HG03135 (cell line): ENCODE data around the gene MYOZ1.
A peak's percentile ranks its signal among the peaks of the same experiment; 100 is the strongest.
"Not testable (repeated sequence)": the region's sequence is repeated elsewhere in the genome, so short reads cannot be mapped to it uniquely, and the experiment has no call there.

Experiments
- ATAC-seq: cut with Tn5 transposase; IDR thresholded peaks from one replicate; pipeline ENCODE4 v1.9.1; 2021; ENCODE audit warnings: mild to moderate bottlenecking, moderate library complexity; ENCODE audit not compliant: unreplicated experiment

The MYOZ1 gene

DNA sequence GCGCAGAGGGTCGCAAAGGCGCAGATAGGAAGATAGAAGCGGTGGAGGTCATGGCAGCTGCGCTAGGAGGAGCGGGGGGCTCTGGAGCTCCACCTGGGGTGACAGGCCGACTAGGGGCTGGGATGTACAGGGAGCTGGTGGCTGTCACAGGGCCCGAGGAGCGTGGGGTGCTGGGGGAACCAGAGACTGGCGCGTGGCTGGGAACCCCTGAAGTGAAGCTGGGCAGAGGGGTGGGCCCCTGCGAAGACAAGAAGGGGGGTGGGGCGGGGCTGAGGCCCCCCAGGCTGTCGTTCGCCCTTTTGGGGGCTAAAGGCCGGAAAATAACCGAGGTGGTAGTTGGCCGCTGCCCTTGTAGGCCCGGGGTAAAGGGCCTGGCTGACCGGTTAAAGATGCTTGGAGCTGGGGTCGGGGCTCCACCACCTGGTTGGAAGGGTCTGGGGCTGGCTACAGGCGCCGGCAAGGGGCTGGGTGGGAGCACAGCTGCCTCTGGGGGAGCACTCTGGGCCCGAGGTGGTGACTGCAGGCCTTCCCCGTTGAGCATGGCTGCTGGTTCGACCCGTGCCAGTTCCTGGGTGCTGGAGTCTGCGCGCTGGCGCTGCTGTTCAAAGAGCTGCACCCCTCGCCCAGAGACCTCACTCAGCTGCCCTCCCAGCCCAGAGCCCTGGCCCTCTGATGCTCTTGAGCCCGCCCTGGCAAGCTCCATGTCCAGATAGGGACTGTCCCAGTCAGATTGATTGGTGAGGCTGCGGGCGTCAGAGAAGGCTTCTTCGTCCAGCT lies 6.8 kb upstream of the MYOZ1 start:
- no peak for ATAC-seq

DNA sequence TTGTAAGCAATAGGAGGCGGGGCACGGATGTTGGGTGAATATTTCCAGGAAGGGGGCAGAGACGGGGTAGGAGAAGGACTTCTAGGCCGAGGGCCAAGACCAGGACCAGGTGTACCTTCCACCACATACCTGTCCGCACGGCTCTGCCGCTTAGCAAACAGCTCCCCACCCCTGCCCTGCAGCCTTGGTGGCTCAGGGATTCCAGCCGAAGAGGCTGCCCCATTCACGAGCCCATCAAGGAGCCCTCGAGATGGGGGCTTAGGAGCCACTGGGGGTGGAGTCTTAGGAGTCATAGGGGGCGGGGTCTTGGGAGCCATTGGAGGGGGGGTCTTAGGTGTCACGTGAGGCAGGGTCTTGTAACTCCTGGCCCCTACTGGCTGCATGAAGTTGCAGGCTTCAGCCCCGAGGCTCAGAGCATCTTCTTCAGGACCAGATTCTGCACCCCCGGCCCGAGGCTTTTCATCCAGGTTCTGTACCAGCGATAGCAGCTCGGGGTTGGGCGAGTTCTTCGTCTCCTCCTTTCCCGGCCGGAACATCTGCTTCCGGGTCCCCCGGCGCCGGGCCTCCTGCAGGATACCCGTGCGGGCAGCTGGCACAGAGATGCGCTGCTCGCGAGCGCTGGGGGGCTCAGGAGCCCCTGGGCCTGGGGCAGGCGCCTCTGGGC lies 6.1 kb upstream of the MYOZ1 start:
- no peak for ATAC-seq

DNA sequence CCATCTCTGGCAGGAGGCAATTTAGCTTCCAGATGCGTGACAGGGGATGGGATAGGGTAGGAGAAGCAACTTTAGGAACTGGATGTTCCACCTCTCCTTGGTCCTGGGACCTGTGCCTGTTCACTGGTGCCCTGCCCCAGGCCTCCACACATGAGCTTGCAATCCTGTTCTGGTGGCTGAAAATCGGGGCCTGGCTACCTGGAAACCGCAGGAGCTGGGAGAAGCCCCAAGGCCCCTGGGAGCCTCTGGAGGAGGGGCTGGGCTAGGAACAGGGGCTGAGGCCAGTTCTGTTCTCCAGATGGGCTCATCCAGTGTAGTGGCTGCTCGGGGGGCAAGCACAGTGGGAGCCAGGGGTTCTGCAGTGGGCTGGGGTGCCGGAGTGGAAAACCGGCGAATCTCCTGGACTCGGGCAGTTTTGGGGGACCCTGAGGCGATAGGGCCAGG lies 5.3 kb upstream of the MYOZ1 start:
- no peak for ATAC-seq

DNA sequence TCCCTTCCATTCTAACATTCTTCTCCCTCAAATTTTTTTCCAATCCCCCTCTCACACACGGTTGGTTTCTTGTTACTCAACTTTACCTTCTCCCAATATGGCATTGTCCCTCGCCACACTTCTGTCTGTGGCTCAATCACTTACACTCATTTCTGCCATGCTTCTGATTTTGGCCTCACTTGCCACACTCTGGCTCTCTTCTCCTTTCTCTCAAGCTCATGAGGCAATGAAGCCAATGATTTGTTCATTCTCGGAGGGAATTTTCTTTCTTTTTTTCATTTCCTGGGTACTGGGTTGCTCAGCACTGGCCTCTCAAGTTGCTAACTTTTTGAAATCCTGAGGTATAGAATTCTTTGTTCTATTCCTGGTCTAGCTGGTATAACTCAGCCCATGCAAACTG lies 4.0 kb upstream of the MYOZ1 start:
- ATAC-seq = no peak

DNA sequence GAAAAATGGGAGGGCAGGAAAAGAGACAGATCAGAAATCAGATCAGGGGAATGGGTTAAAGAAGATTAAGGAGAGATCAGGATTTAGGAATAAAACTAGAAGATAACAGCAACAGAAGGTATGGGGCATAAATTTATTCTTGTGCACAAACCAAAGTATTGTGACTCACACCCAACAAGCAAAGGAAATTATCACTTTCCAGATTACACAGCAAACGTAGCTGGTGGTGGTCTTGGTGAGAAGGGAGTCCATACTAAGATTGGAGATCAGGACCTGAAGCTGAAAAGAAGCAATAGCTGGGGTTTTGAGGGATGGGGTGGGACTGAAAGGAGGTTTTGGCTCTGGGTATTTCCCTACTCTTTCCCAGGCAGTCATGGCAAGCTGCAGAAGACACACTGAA lies 3.5 kb upstream of the MYOZ1 start:
- no peak for ATAC-seq

DNA sequence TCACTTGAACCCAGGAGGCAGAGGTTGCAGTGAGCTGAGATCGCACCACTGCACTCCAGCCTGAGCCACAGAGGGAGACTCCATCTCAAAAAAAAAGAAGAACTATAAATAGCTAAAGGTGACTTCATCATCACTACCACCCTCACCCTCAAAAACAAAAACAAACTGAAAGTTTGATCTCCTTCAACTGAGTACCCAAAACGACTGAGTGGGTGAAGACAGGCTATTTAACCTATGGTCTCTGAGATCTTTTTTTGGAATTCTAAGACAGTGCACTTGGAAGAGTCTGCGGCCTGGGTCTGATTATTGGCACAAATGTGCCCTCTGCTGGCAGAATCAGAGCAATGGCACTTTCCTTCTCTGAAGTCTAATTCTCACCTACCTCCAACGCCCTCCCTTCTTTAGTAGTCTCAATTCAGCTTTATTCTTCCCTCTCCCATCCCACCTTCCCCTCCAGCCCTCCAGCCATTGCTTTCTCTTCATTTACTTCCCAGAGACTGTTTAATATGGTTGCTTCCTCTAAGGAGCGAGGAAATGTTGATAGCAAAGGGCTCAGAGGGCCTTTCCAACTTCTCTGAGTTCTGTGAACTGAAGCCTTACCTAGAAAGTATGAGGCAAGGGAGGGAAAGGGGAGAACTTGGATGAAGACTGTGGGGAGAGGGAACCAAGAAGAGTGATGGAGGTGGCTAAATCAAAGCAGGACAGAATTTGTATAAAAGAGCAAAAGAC lies 2.9 kb upstream of the MYOZ1 start:
- no peak for ATAC-seq

DNA sequence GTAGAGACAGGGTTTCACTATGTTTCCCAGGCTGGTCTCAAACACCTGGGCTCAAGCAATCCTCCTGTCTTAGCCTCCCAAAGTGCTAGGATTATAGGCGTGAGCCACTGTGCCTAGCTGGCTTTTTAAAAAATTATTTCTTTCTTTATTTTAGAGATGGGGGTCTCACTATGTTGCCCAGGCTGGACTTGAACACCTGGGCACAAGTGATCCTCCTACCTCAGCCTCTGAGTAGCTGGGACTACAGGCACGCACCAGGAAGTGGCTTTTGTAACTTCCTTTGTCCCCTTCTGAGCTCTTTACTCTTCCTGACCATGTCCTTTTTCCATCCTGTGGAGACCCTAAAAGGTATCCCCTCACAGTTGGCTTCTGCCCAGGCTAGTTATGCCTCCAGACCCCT lies 2.1 kb upstream of the MYOZ1 start:
- no peak for ATAC-seq

DNA sequence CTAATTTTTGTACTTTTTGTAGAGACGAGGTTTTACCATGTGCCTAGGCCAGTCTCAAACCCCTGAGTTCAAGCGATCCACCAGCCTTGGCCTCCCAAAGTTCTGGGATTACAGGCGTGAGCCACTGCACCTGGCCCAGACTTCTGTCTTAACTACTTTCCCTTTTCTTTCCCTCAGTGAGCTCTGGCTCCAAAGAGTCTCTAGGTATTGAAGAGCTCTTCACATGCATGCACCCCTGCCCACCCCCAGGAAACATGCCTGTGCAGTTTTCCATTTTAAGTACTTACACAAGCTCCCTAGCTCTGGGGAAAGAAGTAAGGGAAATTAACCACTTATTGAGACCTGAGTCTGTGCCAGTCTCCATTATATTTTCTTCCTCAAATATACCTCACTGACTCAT lies 2.0 kb downstream of the MYOZ1 start:
- ATAC-seq = no peak

DNA sequence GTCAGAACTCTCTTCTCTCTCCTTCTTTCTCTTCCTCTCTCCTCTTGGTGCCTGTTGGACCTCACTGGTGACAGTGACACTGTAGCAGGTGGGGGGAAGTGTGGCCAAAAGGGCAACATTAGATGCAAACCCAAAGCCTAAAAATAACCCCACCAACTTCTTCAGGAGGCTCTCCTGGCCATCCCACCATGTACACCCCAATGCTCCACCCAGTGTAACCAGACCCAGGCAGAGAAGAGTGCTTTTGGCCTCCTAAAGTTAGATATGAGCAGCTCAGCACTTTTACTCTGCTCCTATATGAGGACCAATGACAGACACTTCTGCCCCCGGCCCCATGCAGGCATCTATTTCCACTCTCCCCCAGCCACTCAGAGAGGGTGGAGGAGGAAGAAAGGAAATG lies 5.5 kb downstream of the MYOZ1 start:
- no peak for ATAC-seq

DNA sequence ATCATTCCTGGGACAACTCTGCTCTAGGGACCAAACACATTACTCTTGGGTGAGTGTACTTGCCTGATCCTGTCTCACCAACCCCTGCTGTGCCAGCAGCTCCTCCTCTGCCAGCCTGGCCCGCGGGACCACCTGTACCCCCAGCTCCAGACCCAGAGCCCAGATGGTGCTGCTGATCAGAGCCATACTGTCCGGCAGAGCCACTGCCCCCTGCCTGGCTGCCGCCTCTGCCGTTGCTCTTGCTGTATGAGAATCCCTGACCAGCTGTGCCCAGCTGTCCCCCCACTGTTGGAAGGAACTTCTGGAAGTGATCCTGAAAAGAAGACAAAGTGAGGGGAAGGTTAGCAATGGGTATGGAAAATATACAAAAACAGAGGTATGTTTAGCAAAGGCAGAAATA lies 6.9 kb downstream of the MYOZ1 start:
- no peak for ATAC-seq

DNA sequence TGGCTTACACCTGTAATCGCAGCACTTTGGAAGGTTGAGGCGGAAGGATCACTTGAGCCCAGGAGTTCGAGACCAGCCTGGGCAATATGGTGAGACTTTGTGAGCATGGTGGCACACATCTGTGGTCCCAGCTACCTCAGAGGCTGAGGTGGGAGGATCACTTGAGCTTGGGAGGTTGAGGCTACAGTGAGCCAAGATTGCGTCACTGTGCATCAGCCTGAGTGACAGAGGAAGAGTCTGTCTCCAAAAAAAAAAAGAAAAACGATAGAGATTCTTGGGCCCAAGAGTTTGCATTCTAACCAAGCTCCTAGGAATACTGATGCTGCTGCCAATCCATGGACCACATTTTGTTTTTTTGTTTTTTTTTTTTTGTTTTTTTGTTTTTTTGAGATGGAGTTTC lies 12.1 kb downstream of the MYOZ1 start:
- no peak for ATAC-seq

DNA sequence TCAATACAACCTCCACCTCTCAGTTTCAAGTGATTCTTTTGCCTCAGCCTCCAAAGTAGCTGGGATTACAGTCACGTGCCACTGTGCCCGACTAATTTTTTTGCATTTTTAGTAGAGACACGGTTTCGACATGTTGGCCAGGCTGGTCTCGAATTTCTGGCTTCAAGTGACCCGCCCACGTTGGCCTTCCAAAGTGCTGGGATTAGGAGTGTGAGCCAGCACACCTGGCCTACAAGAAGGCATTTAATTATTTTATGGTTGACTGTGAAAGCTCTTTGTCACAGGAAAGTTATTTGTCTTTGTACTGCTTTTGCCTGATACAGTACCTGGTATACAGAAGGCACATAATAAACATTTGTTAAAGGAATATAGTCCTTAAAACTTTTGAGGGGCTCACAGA lies 12.9 kb downstream of the MYOZ1 start:
- ATAC-seq = no peak

DNA sequence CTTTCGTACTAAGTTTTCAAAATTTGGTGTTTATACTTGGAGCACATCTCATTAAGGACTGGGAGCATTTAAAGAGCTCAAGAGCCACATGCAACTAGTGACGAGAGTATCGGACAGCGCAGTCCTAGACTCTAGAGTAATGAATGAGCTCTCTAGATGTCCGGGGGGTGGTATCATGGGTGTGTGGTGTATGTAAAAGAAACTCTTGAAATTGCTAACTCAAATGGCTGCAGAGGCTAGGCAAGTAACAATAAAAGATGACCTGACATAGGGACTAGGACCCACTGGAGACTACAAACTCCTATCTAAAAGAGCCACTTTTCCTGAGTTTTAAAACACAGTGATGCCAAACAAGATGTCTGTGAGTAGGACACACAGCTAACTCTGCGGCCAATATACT lies 14.0 kb downstream of the MYOZ1 start:
- ATAC-seq = no peak

DNA sequence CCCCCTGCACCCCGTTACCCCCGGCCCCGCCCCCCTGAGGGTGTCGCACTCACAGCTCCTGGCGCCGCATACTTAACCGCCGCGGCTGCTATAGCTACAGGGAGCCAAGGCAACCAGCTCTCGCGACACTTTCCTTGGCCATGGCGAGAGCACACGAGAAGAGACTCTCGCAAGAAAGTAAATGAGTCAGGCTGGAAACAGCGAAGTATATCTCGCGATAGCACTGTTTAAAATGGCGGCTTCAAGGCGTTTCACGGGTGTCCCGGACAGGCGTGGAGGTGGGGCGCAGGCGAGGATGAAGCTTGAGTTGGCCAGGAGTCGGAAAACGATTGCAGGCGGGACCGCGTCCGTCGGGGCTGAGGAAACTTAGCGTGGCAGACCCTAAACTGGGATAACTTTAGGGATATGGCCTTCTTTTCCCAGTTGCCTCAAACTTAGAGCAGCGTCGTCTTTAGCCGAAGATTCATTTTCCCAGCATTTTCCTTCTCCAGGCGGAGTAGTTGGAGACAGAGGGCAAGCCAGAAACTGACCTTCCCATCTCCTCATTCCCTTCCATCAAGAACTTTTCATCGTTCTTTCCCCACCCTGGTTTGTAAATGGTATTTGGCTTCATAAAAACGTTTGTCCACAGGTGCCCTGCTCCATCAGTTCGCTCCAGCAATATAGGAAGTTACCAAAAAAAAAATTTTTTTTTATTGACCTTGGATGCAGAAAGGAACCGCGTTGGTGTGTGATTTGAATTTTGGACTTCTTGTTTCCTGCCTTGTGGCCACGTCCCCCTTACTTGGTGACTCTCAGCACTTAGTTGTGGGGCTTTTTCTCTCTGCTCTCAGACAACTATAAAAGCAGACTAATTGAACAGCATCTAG lies 15.2 kb downstream of the MYOZ1 start:
- ATAC-seq = peak; percentile 92

DNA sequence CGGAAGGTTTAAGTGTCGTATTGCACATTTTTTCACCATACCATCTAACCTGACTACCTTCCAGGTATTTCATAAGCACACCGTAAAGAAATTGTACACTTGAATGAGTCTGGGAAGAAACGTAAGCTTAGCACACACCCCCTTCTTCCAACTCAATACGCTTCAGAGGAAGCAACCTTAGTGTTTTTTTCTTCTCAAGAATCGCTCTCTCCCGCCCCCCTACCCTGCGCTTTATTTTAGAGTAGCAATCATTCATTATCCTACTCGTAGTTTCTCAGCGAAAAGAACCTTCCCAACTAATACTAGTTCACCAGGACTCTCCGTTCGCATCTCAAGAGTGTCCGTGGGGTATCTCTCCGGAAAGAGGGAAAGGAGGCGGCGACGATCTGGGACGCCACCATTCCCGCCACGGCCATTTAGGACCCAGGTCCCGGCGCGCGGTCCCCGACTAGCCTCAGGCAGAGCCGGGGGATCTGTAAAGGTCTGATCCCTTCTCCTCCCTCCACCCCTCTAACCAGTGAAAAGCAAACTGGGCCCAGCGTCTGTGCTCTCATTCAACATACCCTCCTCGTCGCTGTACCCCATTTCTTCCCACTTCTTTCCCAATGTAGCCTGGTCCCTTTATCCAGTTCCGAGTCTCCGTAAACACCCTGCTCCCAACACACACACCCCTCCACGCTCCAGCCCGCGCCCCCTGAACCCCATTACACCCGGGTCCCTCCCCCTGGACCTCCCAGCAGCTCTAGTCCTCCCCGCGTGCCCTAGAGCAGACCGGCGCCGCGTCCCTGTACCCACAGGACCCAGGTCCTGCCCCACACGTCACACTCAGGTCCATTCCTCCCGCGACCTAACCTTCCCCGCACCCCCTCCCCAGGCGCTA lies 16.0 kb downstream of the MYOZ1 start:
- no peak for ATAC-seq

DNA sequence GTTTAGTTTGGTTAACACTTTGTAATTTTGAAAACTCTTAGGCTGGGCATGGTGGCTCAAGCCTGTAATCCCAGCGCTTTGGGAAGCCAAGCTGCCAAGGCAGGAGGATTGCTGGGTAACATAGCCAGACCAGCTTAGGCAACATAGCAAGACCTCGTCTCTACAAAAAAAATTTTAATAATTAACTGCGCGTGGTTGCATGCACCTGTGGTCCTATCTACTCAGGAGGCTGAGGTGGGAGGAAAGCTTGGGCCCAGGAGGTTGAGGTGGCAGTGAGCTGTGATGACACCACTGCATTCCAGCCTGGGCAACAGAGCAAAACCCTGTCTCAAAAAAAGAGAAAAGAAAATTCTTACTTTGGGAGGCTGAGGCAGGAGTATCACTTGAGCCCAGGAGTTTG lies 18.2 kb downstream of the MYOZ1 start:
- no peak for ATAC-seq

DNA sequence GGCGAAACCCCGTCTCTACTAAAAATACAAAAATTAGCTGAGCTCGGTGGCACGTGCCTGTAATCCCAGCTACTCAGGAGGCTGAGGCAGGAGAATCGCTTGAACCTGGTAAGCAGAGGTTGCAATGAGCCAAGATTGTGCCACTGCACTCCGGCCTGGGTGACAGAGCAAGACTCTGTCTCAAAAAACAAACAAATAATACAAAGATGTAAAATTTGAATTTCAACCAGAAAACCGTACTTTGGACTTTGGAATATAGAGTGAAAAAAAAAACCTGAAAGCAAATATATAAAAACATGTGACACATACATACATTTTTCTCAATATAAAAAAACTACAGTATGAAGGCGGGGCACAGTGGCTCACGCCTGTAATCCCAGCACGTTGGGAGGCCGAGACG lies 20.3 kb downstream of the MYOZ1 start:
- not testable (repeated sequence) for ATAC-seq

DNA sequence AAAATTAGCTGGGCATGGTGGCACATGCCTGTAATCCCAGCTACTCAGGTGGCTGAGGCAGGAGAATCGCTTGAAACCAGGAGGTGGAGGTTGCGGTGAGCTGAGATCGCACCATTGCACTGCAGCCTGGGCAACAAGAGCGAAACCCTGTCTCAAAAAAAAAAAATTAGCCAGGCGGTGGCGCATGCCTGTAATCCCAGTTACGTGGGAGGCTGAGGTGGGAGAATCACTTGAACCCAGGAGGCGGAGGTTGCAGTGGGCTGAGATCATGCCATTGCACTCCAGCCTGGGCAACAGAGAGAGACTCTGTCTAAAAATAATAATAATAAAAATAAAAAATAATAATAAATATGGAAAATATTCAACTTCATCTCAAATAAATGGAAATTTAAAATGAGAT lies 24.1 kb downstream of the MYOZ1 start:
- ATAC-seq = not testable (repeated sequence)

DNA sequence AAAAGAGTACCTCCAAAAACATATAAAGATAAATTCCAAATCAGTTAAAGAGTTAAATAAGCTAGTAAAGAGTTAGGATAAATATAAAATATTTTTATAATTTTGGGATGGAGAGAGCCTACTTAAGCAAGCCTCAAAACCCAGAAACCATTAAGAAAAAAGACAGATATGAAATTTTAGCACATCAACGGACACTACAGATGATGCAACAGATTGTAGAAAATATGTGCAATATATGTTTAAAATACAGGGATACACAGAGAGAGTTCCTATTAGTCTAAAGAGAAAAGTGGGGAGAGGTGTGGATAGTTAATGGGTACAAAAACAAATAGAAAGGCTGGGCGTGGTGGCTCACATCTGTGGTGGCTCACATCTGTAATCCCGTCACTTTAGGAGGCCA lies 26.6 kb downstream of the MYOZ1 start:
- ATAC-seq = no peak

DNA sequence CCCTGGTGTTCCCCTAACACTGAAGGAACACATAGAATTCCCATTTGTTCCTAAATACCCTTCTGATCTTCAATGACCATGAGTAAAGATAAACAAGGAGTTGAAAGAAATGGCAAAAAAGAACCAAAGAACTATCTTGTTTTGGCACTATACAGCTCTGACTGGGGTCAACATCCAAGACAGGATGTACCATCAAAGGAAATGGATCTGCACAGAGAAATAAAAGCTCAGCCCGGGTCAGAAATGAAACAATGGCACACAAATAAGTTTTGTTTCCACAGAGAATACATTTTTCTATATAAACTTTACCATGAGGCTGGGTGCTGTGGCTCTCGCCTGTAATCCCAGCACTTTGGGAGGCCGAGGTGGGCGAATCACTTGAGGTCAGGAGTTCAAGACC lies 32.2 kb downstream of the MYOZ1 start:
- ATAC-seq = no peak
